H1 (cell line): ENCODE measurements around the gene WHAMM. TPM values are rescaled to one million over a fixed set of nuclear protein-coding genes. Genes with fewer than 3 reads are reported as not detected.

Experiments
- CTCF ChIA-PET: fragments of 300-600 bp; sonication (Branson Sonifier 250); formaldehyde crosslinking; loops from one replicate; lab custom pipeline; 2021; ENCODE audit not compliant: partially characterized antibody; lab: Charles Lee
- POLR2A ChIA-PET: fragments of 300-600 bp; sonication (Branson Sonifier 250); formaldehyde crosslinking; loops from one replicate; lab custom pipeline; 2021; ENCODE audit warnings: inconsistent platforms; ENCODE audit not compliant: partially characterized antibody; lab: Charles Lee
- DNase-seq, 2 experiments: peaks; one replicate each; pipeline versions ENCODE4 v3.0.0 to v3.0.0-alpha.2; 2010 to 2022; ENCODE audit warnings: low spot score in 2 of 2, low read depth in 1 of 2, mixed read lengths in 1 of 2
- FAIRE-seq: peaks from 2 replicates; lab custom pipeline; 2011; peaks lifted over from hg19 to GRCh38; lab: Jason Lieb, UNC
- H2AFZ ChIP-seq: 2 replicates; pipeline ENCODE4 v1.8.1; 2012; ENCODE audit warnings: low read length, inconsistent platforms
- H2AK5ac ChIP-seq: 2 replicates; pipeline ENCODE4 v1.6.1; 2013; ENCODE audit warnings: low read depth, low read length
- H2BK120ac ChIP-seq: replicated peaks from 2 replicates; pipeline ENCODE3; 2013; ENCODE audit warnings: low read depth, low read length, inconsistent platforms
- H2BK12ac ChIP-seq: 2 replicates; pipeline ENCODE4 v1.6.1; 2013; ENCODE audit warnings: low read depth, low read length
- H2BK15ac ChIP-seq: 2 replicates; pipeline ENCODE4 v1.6.1; 2013; ENCODE audit warnings: low read length
- H2BK20ac ChIP-seq: 2 replicates; pipeline ENCODE4 v1.6.1; 2013; ENCODE audit warnings: low read length
- H2BK5ac ChIP-seq: 2 replicates; pipeline ENCODE4 v1.6.1; 2013; ENCODE audit warnings: low read depth, low read length
- H3K14ac ChIP-seq: 2 replicates; pipeline ENCODE4 v1.6.1; 2013; ENCODE audit warnings: inconsistent platforms; ENCODE audit not compliant: insufficient read length
- H3K18ac ChIP-seq: 2 replicates; pipeline ENCODE4 v1.6.1; 2013; ENCODE audit warnings: low read length; ENCODE audit errors: extremely low read depth
- H3K23ac ChIP-seq: 2 replicates; pipeline ENCODE4 v1.6.1; 2013; ENCODE audit warnings: inconsistent platforms; ENCODE audit not compliant: insufficient read length
- H3K23me2 ChIP-seq: 2 replicates; pipeline ENCODE4 v1.6.1; 2013; ENCODE audit warnings: low read depth, low read length
- H3K27ac ChIP-seq: 2 replicates; pipeline ENCODE4 v1.6.1; 2011; ENCODE audit warnings: low read depth, low read length, inconsistent platforms
- H3K27me3 ChIP-seq, 4 experiments: replicated peaks in 1 of 4; 1 replicate in 1 of 4; 2 replicates in 3 of 4; pipeline versions ENCODE4 v1.6.1 to v1.8.1; 2011 to 2013; ENCODE audit warnings: low read length in 3 of 4, mild to moderate bottlenecking in 3 of 4, inconsistent platforms in 2 of 4, mixed read lengths in 2 of 4, moderate library complexity in 1 of 4; ENCODE audit not compliant: control insufficient read depth in 3 of 4, insufficient read depth in 3 of 4; ENCODE audit errors: extremely low read depth in 1 of 4
- H3K36me3 ChIP-seq, 4 experiments: 2 replicates each; pipeline versions ENCODE4 v1.6.1 to v1.8.1; 2011 to 2013; ENCODE audit warnings: mild to moderate bottlenecking in 4 of 4, low read length in 3 of 4, moderate library complexity in 2 of 4, control low read depth in 1 of 4, inconsistent platforms in 1 of 4; ENCODE audit not compliant: insufficient read depth in 4 of 4, control insufficient read depth in 2 of 4
- H3K4ac ChIP-seq: replicated peaks from 2 replicates; pipeline ENCODE3; 2013; ENCODE audit warnings: low read length, low read depth, mixed read lengths, inconsistent platforms; ENCODE audit not compliant: insufficient read length
- H3K4me1 ChIP-seq, 4 experiments: replicated peaks in 1 of 4; 1 replicate in 1 of 4; 2 replicates in 3 of 4; pipeline versions ENCODE4 v1.6.1 to v1.8.1; 2011 to 2013; ENCODE audit warnings: low read length in 3 of 4, inconsistent platforms in 2 of 4, mixed read lengths in 1 of 4; ENCODE audit not compliant: insufficient read depth in 4 of 4, control insufficient read depth in 3 of 4
- H3K4me2 ChIP-seq, 2 experiments: 2 replicates each; pipeline versions ENCODE4 v1.6.1 to v1.8.1; 2011 to 2013; ENCODE audit warnings: low read depth in 2 of 2, low read length in 2 of 2, control low read depth in 1 of 2, inconsistent platforms in 1 of 2, mild to moderate bottlenecking in 1 of 2; ENCODE audit not compliant: insufficient read depth in 1 of 2
- H3K4me3 ChIP-seq, 4 experiments: fragments of 200-600, 300-600 bp in 1 of 4; sonication (generic), shearing (Covaris generic), sonication (Bioruptor Twin) in 1 of 4; 2 replicates each; pipeline versions ENCODE4 v1.5.1 to v1.8.1; 2011 to 2016; ENCODE audit warnings: low read length in 4 of 4, low read depth in 3 of 4, control low read depth in 2 of 4, inconsistent platforms in 2 of 4, mild to moderate bottlenecking in 2 of 4, mixed read lengths in 1 of 4, moderate library complexity in 1 of 4; ENCODE audit not compliant: insufficient read depth in 2 of 4; ENCODE audit errors: extremely low read depth in 1 of 4
- H3K56ac ChIP-seq: replicated peaks from 2 replicates; pipeline ENCODE3; 2013; ENCODE audit warnings: low read depth, mild to moderate bottlenecking, mixed read lengths, low read length, inconsistent platforms; ENCODE audit not compliant: insufficient read length
- H3K79me1 ChIP-seq: 2 replicates; pipeline ENCODE4 v1.6.1; 2013; ENCODE audit warnings: low read depth, low read length, control low read depth
- H3K79me2 ChIP-seq, 2 experiments: 2 replicates each; pipeline versions ENCODE4 v1.6.1 to v1.8.1; 2012 to 2013; ENCODE audit warnings: low read length in 2 of 2, mild to moderate bottlenecking in 2 of 2, inconsistent platforms in 1 of 2; ENCODE audit not compliant: insufficient read depth in 2 of 2, control insufficient read depth in 1 of 2
- H3K9ac ChIP-seq, 4 experiments: replicated peaks in 1 of 4; 1 replicate in 1 of 4; 2 replicates in 3 of 4; pipeline versions ENCODE4 v1.6.1 to v1.8.1; 2011 to 2013; ENCODE audit warnings: low read depth in 3 of 4, low read length in 3 of 4, control low read depth in 2 of 4, mild to moderate bottlenecking in 2 of 4, moderate library complexity in 2 of 4, inconsistent platforms in 1 of 4; ENCODE audit errors: extremely low read depth in 1 of 4
- H3K9me3 ChIP-seq, 2 experiments: 2 replicates each; pipeline versions ENCODE4 v1.6.1 to v1.8.1; 2012 to 2013; ENCODE audit warnings: mild to moderate bottlenecking in 2 of 2, moderate library complexity in 2 of 2, control low read depth in 1 of 2, inconsistent platforms in 1 of 2, low read depth in 1 of 2, low read length in 1 of 2, mixed read lengths in 1 of 2; ENCODE audit not compliant: insufficient read depth in 2 of 2
- H4K20me1 ChIP-seq, 2 experiments: replicated peaks in 1 of 2; 2 replicates each; pipeline versions ENCODE3 to v1.8.1; 2011 to 2013; ENCODE audit warnings: inconsistent platforms in 2 of 2, low read length in 2 of 2, mild to moderate bottlenecking in 1 of 2; ENCODE audit not compliant: insufficient read depth in 2 of 2, control insufficient read depth in 1 of 2
- H4K5ac ChIP-seq: 2 replicates; pipeline ENCODE4 v1.6.1; 2013; ENCODE audit warnings: low read length, low read depth, mixed read lengths, inconsistent platforms; ENCODE audit not compliant: insufficient read length
- H4K8ac ChIP-seq: 2 replicates; pipeline ENCODE4 v1.8.0; 2013; ENCODE audit warnings: mild to moderate bottlenecking, moderate library complexity, low read length, inconsistent platforms; ENCODE audit not compliant: insufficient read depth; ENCODE audit errors: extremely low read depth
- H4K91ac ChIP-seq: replicated peaks from 2 replicates; pipeline ENCODE3; 2013; ENCODE audit warnings: low read length, mixed read lengths, inconsistent platforms; ENCODE audit not compliant: insufficient read length
- ASH2L ChIP-seq: fragments of 200-600, 300-600 bp; sonication (generic); IDR thresholded peaks from one replicate; pipeline ENCODE4 v1.7.1; 2017; ENCODE audit warnings: low read length
- BRCA1 ChIP-seq: IDR thresholded peaks from 2 replicates; pipeline ENCODE4 v1.6.1; 2012; ENCODE audit warnings: low read depth, low read length, improper control_type of control experiment
- GTF2F1 ChIP-seq: IDR thresholded peaks from 2 replicates; pipeline ENCODE4 v1.6.1; 2012; ENCODE audit warnings: low read depth, low read length, improper control_type of control experiment, borderline replicate concordance
- KDM1A ChIP-seq: fragments of 200-600, 300-600 bp; sonication (generic); IDR thresholded peaks from 2 replicates; pipeline ENCODE4 v1.7.1; 2016; ENCODE audit warnings: mild to moderate bottlenecking, low read length, borderline replicate concordance
- SAP30 ChIP-seq: fragments of 300-600 bp; sonication (generic); IDR thresholded peaks from 2 replicates; pipeline ENCODE4 v1.7.1; 2012; ENCODE audit warnings: low read length, moderate library complexity, mild to moderate bottlenecking, inconsistent platforms; ENCODE audit not compliant: insufficient read depth, insufficient replicate concordance
- SIRT6 ChIP-seq: IDR thresholded peaks from one replicate; pipeline ENCODE4 v1.7.1; 2012; ENCODE audit warnings: low read length, inconsistent platforms
- SIX5 ChIP-seq: IDR thresholded peaks from 2 replicates; pipeline ENCODE4 v1.6.1; 2011; ENCODE audit warnings: mild to moderate bottlenecking, low read depth, low read length
- SP1 ChIP-seq: IDR thresholded peaks from 2 replicates; pipeline ENCODE4 v1.6.1; 2011; ENCODE audit warnings: low read depth, low read length
- SP2 ChIP-seq: IDR thresholded peaks from 2 replicates; pipeline ENCODE4 v1.6.1; 2012; ENCODE audit warnings: mild to moderate bottlenecking, low read length, inconsistent platforms
- TAF1 ChIP-seq: IDR thresholded peaks from 2 replicates; pipeline ENCODE4 v1.6.1; 2011; ENCODE audit warnings: mild to moderate bottlenecking, low read depth, low read length
- TBP ChIP-seq: IDR thresholded peaks from 2 replicates; pipeline ENCODE4 v1.6.1; 2011; ENCODE audit warnings: low read depth, low read length, improper control_type of control experiment
- TCF12 ChIP-seq: IDR thresholded peaks from 2 replicates; pipeline ENCODE4 v1.6.1; 2011; ENCODE audit warnings: low read depth, mild to moderate bottlenecking, low read length
- WGBS, 2 experiments: shearing (Covaris generic) in 1 of 2; methylation state at CpG; one replicate each; pipeline versions ENCODE4 v1.1.6 to v1.1.7; 2013 to 2015; ENCODE audit warnings: low lambda C conversion rate in 2 of 2, mixed read lengths in 2 of 2, inconsistent platforms in 1 of 2, low coverage in 1 of 2, missing lambda C conversion rate in 1 of 2; ENCODE audit not compliant: insufficient replicate concordance in 2 of 2, insufficient coverage in 1 of 2, insufficient read length in 1 of 2; ENCODE audit errors: extremely low coverage in 1 of 2, missing lambda C conversion rate in 1 of 2; 5-methylcytosine and 5-hydroxymethylcytosine counted together
- polyA plus RNA-seq, 7 experiments: library from polyadenylated mRNA; depleted of rRNA in 3 of 7; stranded (reverse) in 5 of 7; unstranded in 2 of 7; fragments of >200 nt in 5 of 7; fragments of 200-250 nt in 2 of 7; gene quantifications; 1 replicate in 5 of 7; 2 replicates in 1 of 7; 4 replicates in 1 of 7; pipeline versions ENCODE4 v1.2.1 to v1.2.3, GENCODE V29; 2011 to 2013; ENCODE audit warnings: missing spikeins in 2 of 7, mixed read lengths in 2 of 7
- total RNA-seq: library from RNA; stranded (reverse); fragmentation: NEBNext Ultra II Directional; extraction: Animal tissue kit (Norgen Biotek cat#: 25700); gene quantifications from 2 replicates; pipeline ENCODE4 v1.2.1, GENCODE V29; 2021
- TF ChIP-seq, protein P1 (sequence below): IDR thresholded peaks from 2 replicates; pipeline ENCODE4 v1.6.1; 2012; ENCODE audit warnings: inconsistent platforms

WHAMM gene
- total and polyA plus RNA-seq, 2 of the 8 experiments (the other 6 are each of a cell fraction or from before 2014, with no cell fraction given): 1.1 to 3.3 TPM

DNA sequence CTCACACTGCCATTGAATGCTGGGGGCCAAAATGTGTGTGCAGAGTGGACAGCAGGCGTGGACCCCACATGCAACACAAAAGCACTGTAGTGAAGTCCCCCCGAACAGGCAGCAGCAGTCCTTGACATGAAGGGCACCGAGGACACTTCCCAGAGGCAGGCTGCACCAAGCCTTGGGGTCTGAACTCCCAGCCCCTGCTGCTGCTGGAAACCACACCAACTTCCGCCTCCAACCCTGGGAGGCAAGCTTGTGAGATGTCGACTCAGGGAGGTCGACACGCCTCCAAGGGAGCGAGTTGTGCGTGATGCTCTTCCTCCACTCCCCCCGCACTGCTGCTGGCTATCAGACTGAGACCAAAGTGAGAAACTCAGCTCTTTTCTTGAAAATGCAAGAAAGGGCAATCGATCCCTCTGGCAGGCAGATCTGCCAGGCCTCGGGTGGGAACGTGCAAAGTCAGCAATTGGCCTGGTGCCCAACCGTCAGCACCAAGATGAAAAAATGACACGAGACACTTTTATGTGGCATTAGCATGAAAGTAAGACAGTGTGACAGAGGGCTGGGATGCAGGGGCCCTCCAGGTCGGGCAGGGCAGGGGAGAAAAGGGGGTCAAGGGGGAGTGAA is 43.6 kb downstream of the WHAMM start:
- no peak overlapping the region for H4K91ac ChIP-seq
- H3K14ac ChIP-seq: no peak overlapping the region
- H3K9me3 ChIP-seq: no peaks in the 10 kb centered on the region
- no peaks in the 10 kb centered on the region for H3K79me2 ChIP-seq
- WGBS, 2 experiments: 84% methylated on average over 16 of the region's 16 CpGs; no CpG with 5 or more reads in 1 of the 2 experiments
- POLR2A ChIA-PET: no interaction called here
- no peak overlapping the region for H2BK120ac ChIP-seq
- H3K23me2 ChIP-seq: no peaks in the 10 kb centered on the region
- DNase-seq: no peak
- no peak overlapping the region for H2AFZ ChIP-seq
- H4K20me1 ChIP-seq: no peaks in the 10 kb centered on the region
- no peak overlapping the region for H3K23ac ChIP-seq
- no peak overlapping the region for H4K5ac ChIP-seq
- H2BK5ac ChIP-seq: no peak overlapping the region
- H3K56ac ChIP-seq: no peak overlapping the region
- no peaks in the 10 kb centered on the region for H3K79me1 ChIP-seq
- H2BK15ac ChIP-seq: no peak overlapping the region
- H2BK12ac ChIP-seq: 0 out of 2 replicates have a peak overlapping the region, but pooled peaks have one; percentile 27
- peaks cover 0 to 7% (median 3%) of the 10 kb centered on the region in 4 experiments; a peak in 4 of 7 replicates for H3K4me1 ChIP-seq
- H3K36me3 ChIP-seq: no peaks in the 10 kb centered on the region
- no peak overlapping the region for H3K9ac ChIP-seq
- no peak overlapping the region for H4K8ac ChIP-seq
- no peak overlapping the region for H2BK20ac ChIP-seq
- no peak for FAIRE-seq
- no peak overlapping the region for H3K27ac ChIP-seq
- H3K27me3 ChIP-seq: no peaks in the 10 kb centered on the region
- no peak overlapping the region for H3K4me2 ChIP-seq
- H3K4ac ChIP-seq: no peak overlapping the region
- no peak overlapping the region for H2AK5ac ChIP-seq
- no peak overlapping the region for H3K18ac ChIP-seq
- CTCF ChIA-PET: no interaction called here
- H3K4me3 ChIP-seq: no peak overlapping the region
- no peak for TF ChIP-seq BRCA1
- TF ChIP-seq SP1: no peak
- no peak for TF ChIP-seq TCF12
- TF ChIP-seq SIX5: no peak
- TF ChIP-seq, protein P1, sequence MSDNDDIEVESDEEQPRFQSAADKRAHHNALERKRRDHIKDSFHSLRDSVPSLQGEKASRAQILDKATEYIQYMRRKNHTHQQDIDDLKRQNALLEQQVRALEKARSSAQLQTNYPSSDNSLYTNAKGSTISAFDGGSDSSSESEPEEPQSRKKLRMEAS: no peak
- TF ChIP-seq SP2: no peak
- TF ChIP-seq TBP: no peak
- no peak for TF ChIP-seq SIRT6
- no peak for TF ChIP-seq ASH2L
- no peak for TF ChIP-seq TAF1
- TF ChIP-seq SAP30: no peak
- no peak for TF ChIP-seq GTF2F1
- TF ChIP-seq KDM1A: no peak
